H1 (cell line): ENCODE measurements around the gene PSME4. TPM values are rescaled to one million over a fixed set of nuclear protein-coding genes. Genes with fewer than 3 reads are reported as not detected.

Experiments
- CTCF ChIA-PET: fragments of 300-600 bp; sonication (Branson Sonifier 250); formaldehyde crosslinking; loops from one replicate; lab custom pipeline; 2021; ENCODE audit not compliant: partially characterized antibody; lab: Charles Lee
- POLR2A ChIA-PET: fragments of 300-600 bp; sonication (Branson Sonifier 250); formaldehyde crosslinking; loops from one replicate; lab custom pipeline; 2021; ENCODE audit warnings: inconsistent platforms; ENCODE audit not compliant: partially characterized antibody; lab: Charles Lee
- DNase-seq, 2 experiments: peaks; one replicate each; pipeline versions ENCODE4 v3.0.0 to v3.0.0-alpha.2; 2010 to 2022; ENCODE audit warnings: low spot score in 2 of 2, low read depth in 1 of 2, mixed read lengths in 1 of 2
- FAIRE-seq: peaks from 2 replicates; lab custom pipeline; 2011; peaks lifted over from hg19 to GRCh38; lab: Jason Lieb, UNC
- H2AFZ ChIP-seq: 2 replicates; pipeline ENCODE4 v1.8.1; 2012; ENCODE audit warnings: low read length, inconsistent platforms
- H2AK5ac ChIP-seq: 2 replicates; pipeline ENCODE4 v1.6.1; 2013; ENCODE audit warnings: low read depth, low read length
- H2BK120ac ChIP-seq: replicated peaks from 2 replicates; pipeline ENCODE3; 2013; ENCODE audit warnings: low read depth, low read length, inconsistent platforms
- H2BK12ac ChIP-seq: 2 replicates; pipeline ENCODE4 v1.6.1; 2013; ENCODE audit warnings: low read depth, low read length
- H2BK15ac ChIP-seq: 2 replicates; pipeline ENCODE4 v1.6.1; 2013; ENCODE audit warnings: low read length
- H2BK20ac ChIP-seq: 2 replicates; pipeline ENCODE4 v1.6.1; 2013; ENCODE audit warnings: low read length
- H2BK5ac ChIP-seq: 2 replicates; pipeline ENCODE4 v1.6.1; 2013; ENCODE audit warnings: low read depth, low read length
- H3K14ac ChIP-seq: 2 replicates; pipeline ENCODE4 v1.6.1; 2013; ENCODE audit warnings: inconsistent platforms; ENCODE audit not compliant: insufficient read length
- H3K18ac ChIP-seq: 2 replicates; pipeline ENCODE4 v1.6.1; 2013; ENCODE audit warnings: low read length; ENCODE audit errors: extremely low read depth
- H3K23ac ChIP-seq: 2 replicates; pipeline ENCODE4 v1.6.1; 2013; ENCODE audit warnings: inconsistent platforms; ENCODE audit not compliant: insufficient read length
- H3K23me2 ChIP-seq: 2 replicates; pipeline ENCODE4 v1.6.1; 2013; ENCODE audit warnings: low read depth, low read length
- H3K27ac ChIP-seq: 2 replicates; pipeline ENCODE4 v1.6.1; 2011; ENCODE audit warnings: low read depth, low read length, inconsistent platforms
- H3K27me3 ChIP-seq, 4 experiments: replicated peaks in 1 of 4; 1 replicate in 1 of 4; 2 replicates in 3 of 4; pipeline versions ENCODE4 v1.6.1 to v1.8.1; 2011 to 2013; ENCODE audit warnings: low read length in 3 of 4, mild to moderate bottlenecking in 3 of 4, inconsistent platforms in 2 of 4, mixed read lengths in 2 of 4, moderate library complexity in 1 of 4; ENCODE audit not compliant: control insufficient read depth in 3 of 4, insufficient read depth in 3 of 4; ENCODE audit errors: extremely low read depth in 1 of 4
- H3K36me3 ChIP-seq, 4 experiments: 2 replicates each; pipeline versions ENCODE4 v1.6.1 to v1.8.1; 2011 to 2013; ENCODE audit warnings: mild to moderate bottlenecking in 4 of 4, low read length in 3 of 4, moderate library complexity in 2 of 4, control low read depth in 1 of 4, inconsistent platforms in 1 of 4; ENCODE audit not compliant: insufficient read depth in 4 of 4, control insufficient read depth in 2 of 4
- H3K4ac ChIP-seq: replicated peaks from 2 replicates; pipeline ENCODE3; 2013; ENCODE audit warnings: low read length, low read depth, mixed read lengths, inconsistent platforms; ENCODE audit not compliant: insufficient read length
- H3K4me1 ChIP-seq, 4 experiments: replicated peaks in 1 of 4; 1 replicate in 1 of 4; 2 replicates in 3 of 4; pipeline versions ENCODE4 v1.6.1 to v1.8.1; 2011 to 2013; ENCODE audit warnings: low read length in 3 of 4, inconsistent platforms in 2 of 4, mixed read lengths in 1 of 4; ENCODE audit not compliant: insufficient read depth in 4 of 4, control insufficient read depth in 3 of 4
- H3K4me2 ChIP-seq, 2 experiments: 2 replicates each; pipeline versions ENCODE4 v1.6.1 to v1.8.1; 2011 to 2013; ENCODE audit warnings: low read depth in 2 of 2, low read length in 2 of 2, control low read depth in 1 of 2, inconsistent platforms in 1 of 2, mild to moderate bottlenecking in 1 of 2; ENCODE audit not compliant: insufficient read depth in 1 of 2
- H3K4me3 ChIP-seq, 4 experiments: fragments of 200-600, 300-600 bp in 1 of 4; sonication (generic), shearing (Covaris generic), sonication (Bioruptor Twin) in 1 of 4; 2 replicates each; pipeline versions ENCODE4 v1.5.1 to v1.8.1; 2011 to 2016; ENCODE audit warnings: low read length in 4 of 4, low read depth in 3 of 4, control low read depth in 2 of 4, inconsistent platforms in 2 of 4, mild to moderate bottlenecking in 2 of 4, mixed read lengths in 1 of 4, moderate library complexity in 1 of 4; ENCODE audit not compliant: insufficient read depth in 2 of 4; ENCODE audit errors: extremely low read depth in 1 of 4
- H3K56ac ChIP-seq: replicated peaks from 2 replicates; pipeline ENCODE3; 2013; ENCODE audit warnings: low read depth, mild to moderate bottlenecking, mixed read lengths, low read length, inconsistent platforms; ENCODE audit not compliant: insufficient read length
- H3K79me1 ChIP-seq: 2 replicates; pipeline ENCODE4 v1.6.1; 2013; ENCODE audit warnings: low read depth, low read length, control low read depth
- H3K79me2 ChIP-seq, 2 experiments: 2 replicates each; pipeline versions ENCODE4 v1.6.1 to v1.8.1; 2012 to 2013; ENCODE audit warnings: low read length in 2 of 2, mild to moderate bottlenecking in 2 of 2, inconsistent platforms in 1 of 2; ENCODE audit not compliant: insufficient read depth in 2 of 2, control insufficient read depth in 1 of 2
- H3K9ac ChIP-seq, 4 experiments: replicated peaks in 1 of 4; 1 replicate in 1 of 4; 2 replicates in 3 of 4; pipeline versions ENCODE4 v1.6.1 to v1.8.1; 2011 to 2013; ENCODE audit warnings: low read depth in 3 of 4, low read length in 3 of 4, control low read depth in 2 of 4, mild to moderate bottlenecking in 2 of 4, moderate library complexity in 2 of 4, inconsistent platforms in 1 of 4; ENCODE audit errors: extremely low read depth in 1 of 4
- H3K9me3 ChIP-seq, 2 experiments: 2 replicates each; pipeline versions ENCODE4 v1.6.1 to v1.8.1; 2012 to 2013; ENCODE audit warnings: mild to moderate bottlenecking in 2 of 2, moderate library complexity in 2 of 2, control low read depth in 1 of 2, inconsistent platforms in 1 of 2, low read depth in 1 of 2, low read length in 1 of 2, mixed read lengths in 1 of 2; ENCODE audit not compliant: insufficient read depth in 2 of 2
- H4K20me1 ChIP-seq, 2 experiments: replicated peaks in 1 of 2; 2 replicates each; pipeline versions ENCODE3 to v1.8.1; 2011 to 2013; ENCODE audit warnings: inconsistent platforms in 2 of 2, low read length in 2 of 2, mild to moderate bottlenecking in 1 of 2; ENCODE audit not compliant: insufficient read depth in 2 of 2, control insufficient read depth in 1 of 2
- H4K5ac ChIP-seq: 2 replicates; pipeline ENCODE4 v1.6.1; 2013; ENCODE audit warnings: low read length, low read depth, mixed read lengths, inconsistent platforms; ENCODE audit not compliant: insufficient read length
- H4K8ac ChIP-seq: 2 replicates; pipeline ENCODE4 v1.8.0; 2013; ENCODE audit warnings: mild to moderate bottlenecking, moderate library complexity, low read length, inconsistent platforms; ENCODE audit not compliant: insufficient read depth; ENCODE audit errors: extremely low read depth
- H4K91ac ChIP-seq: replicated peaks from 2 replicates; pipeline ENCODE3; 2013; ENCODE audit warnings: low read length, mixed read lengths, inconsistent platforms; ENCODE audit not compliant: insufficient read length
- CTBP2 ChIP-seq: IDR thresholded peaks from 2 replicates; pipeline ENCODE4 v1.7.0; 2011; ENCODE audit warnings: borderline replicate concordance, mild to moderate bottlenecking, moderate library complexity, mixed read lengths, low read length; ENCODE audit not compliant: insufficient read depth, insufficient read length
- EP300 ChIP-seq, 2 experiments: IDR thresholded peaks; 1 replicate in 1 of 2; 2 replicates in 1 of 2; pipeline ENCODE4 v1.6.1; 2011 to 2012; ENCODE audit warnings: low read depth in 2 of 2, low read length in 2 of 2, mild to moderate bottlenecking in 2 of 2, borderline replicate concordance in 1 of 2, inconsistent platforms in 1 of 2, moderate library complexity in 1 of 2
- FOSL1 ChIP-seq: IDR thresholded peaks from 2 replicates; pipeline ENCODE4 v1.6.1; 2011; ENCODE audit warnings: mild to moderate bottlenecking, low read depth, low read length, moderate library complexity; ENCODE audit not compliant: insufficient read depth
- MAFK ChIP-seq: IDR thresholded peaks from 2 replicates; pipeline ENCODE4 v1.6.1; 2012; ENCODE audit warnings: low read depth, mild to moderate bottlenecking, improper control_type of control experiment, low read length
- WGBS, 2 experiments: shearing (Covaris generic) in 1 of 2; methylation state at CpG; one replicate each; pipeline versions ENCODE4 v1.1.6 to v1.1.7; 2013 to 2015; ENCODE audit warnings: low lambda C conversion rate in 2 of 2, mixed read lengths in 2 of 2, inconsistent platforms in 1 of 2, low coverage in 1 of 2, missing lambda C conversion rate in 1 of 2; ENCODE audit not compliant: insufficient replicate concordance in 2 of 2, insufficient coverage in 1 of 2, insufficient read length in 1 of 2; ENCODE audit errors: extremely low coverage in 1 of 2, missing lambda C conversion rate in 1 of 2; 5-methylcytosine and 5-hydroxymethylcytosine counted together
- polyA plus RNA-seq, 7 experiments: library from polyadenylated mRNA; depleted of rRNA in 3 of 7; stranded (reverse) in 5 of 7; unstranded in 2 of 7; fragments of >200 nt in 5 of 7; fragments of 200-250 nt in 2 of 7; gene quantifications; 1 replicate in 5 of 7; 2 replicates in 1 of 7; 4 replicates in 1 of 7; pipeline versions ENCODE4 v1.2.1 to v1.2.3, GENCODE V29; 2011 to 2013; ENCODE audit warnings: missing spikeins in 2 of 7, mixed read lengths in 2 of 7
- total RNA-seq: library from RNA; stranded (reverse); fragmentation: NEBNext Ultra II Directional; extraction: Animal tissue kit (Norgen Biotek cat#: 25700); gene quantifications from 2 replicates; pipeline ENCODE4 v1.2.1, GENCODE V29; 2021

The PSME4 gene
- total and polyA plus RNA-seq, 2 of the 8 experiments (the other 6 are each of a cell fraction or from before 2014, with no cell fraction given): 42.2 to 116 TPM

- H3K23me2 ChIP-seq: no peaks in the 10 kb centered on the region
- no peak overlapping the region for H3K18ac ChIP-seq
- 0% methylated on average over 1 of the region's 1 CpG; no CpG with 5 or more reads in 1 of the 2 experiments for WGBS, 2 experiments
- H3K79me2 ChIP-seq: no peaks in the 10 kb centered on the region
- H4K20me1 ChIP-seq: no peaks in the 10 kb centered on the region
- FAIRE-seq (no peak), DNase-seq (no peak)
- no peak overlapping the region for H4K5ac ChIP-seq
- H2BK5ac ChIP-seq: no peak overlapping the region
- no peak overlapping the region for H2AK5ac ChIP-seq
- no peak overlapping the region for H3K23ac ChIP-seq
- no peak for TF ChIP-seq EP300 (IDR thresholded peaks at IDR 0.05; ENCODE audit: borderline replicate concordance in 1 of 2, low read depth in 2 of 2, low read length in 2 of 2)
- TF ChIP-seq MAFK: no peak
- TF ChIP-seq CTBP2: no peak
- no peak for TF ChIP-seq FOSL1
- H3K4ac ChIP-seq: no peak overlapping the region
- H3K14ac ChIP-seq: no peak overlapping the region
- no peak overlapping the region for H4K91ac ChIP-seq
- H3K4me3 ChIP-seq: no peak overlapping the region
- CTCF ChIA-PET: interaction anchor here (0.6 kb wide), 1 partner anchor 142 kb away, joined by 3 read pairs; no protein-coding TSS in a partner anchor
- no peaks in the 10 kb centered on the region for H3K79me1 ChIP-seq
- H3K9ac ChIP-seq: no peak overlapping the region
- no peak overlapping the region for H2BK20ac ChIP-seq
- no peak overlapping the region for H3K4me2 ChIP-seq
- H2BK15ac ChIP-seq: no peak overlapping the region
- H4K8ac ChIP-seq: no peak overlapping the region
- H2BK12ac ChIP-seq: no peak overlapping the region
- H3K27me3 ChIP-seq: no peaks in the 10 kb centered on the region
- H2BK120ac ChIP-seq: no peak overlapping the region
- H3K4me1 ChIP-seq: no peaks in the 10 kb centered on the region
- H3K36me3 ChIP-seq: peaks cover 0 to 59% (median 22%) of the 10 kb centered on the region in 4 experiments; a peak in 7 of 8 replicates
- H3K9me3 ChIP-seq: no peaks in the 10 kb centered on the region
- H3K56ac ChIP-seq: no peak overlapping the region
- POLR2A ChIA-PET: interaction anchor here (0.6 to 0.7 kb wide), 2 partner anchors 8 to 1268 kb away, joined by 3 read pairs; no protein-coding TSS in a partner anchor
- no peak overlapping the region for H2AFZ ChIP-seq
- H3K27ac ChIP-seq: no peak overlapping the region
These were observed 93.7 kb downstream of the PSME4 start for GRCh38 chr2:53877112-53877511.
